Gastroesophageal sphincter (tissue), 4 donors: ENCODE results near the gene NRG2. TPM values are rescaled to one million over a fixed set of nuclear protein-coding genes. Genes with fewer than 3 reads are reported as not detected.

ENCODE experiments used
- ATAC-seq: fragments of 150-250 bp; one replicate; pipeline ENCODE4 v1.9.1; 2016; ENCODE audit warnings: mild to moderate bottlenecking, moderate library complexity
- H3K27ac ChIP-seq, 4 donors: fragments of 200-600 bp; sonication (generic) in 3 of 4; 1 replicate in 3 of 4; 2 replicates in 1 of 4; pipeline ENCODE4 v1.5.1; 2016 to 2019
- H3K27me3 ChIP-seq: fragments of 200-600 bp; sonication (generic); one replicate; pipeline ENCODE4 v1.5.1; 2019
- H3K36me3 ChIP-seq, 2 donors: fragments of 200-600 bp; sonication (generic); one replicate each; pipeline ENCODE4 v1.5.1; 2019; ENCODE audit warnings: control low read depth in 1 of 2
- H3K4me1 ChIP-seq, 3 donors: fragments of 200-600 bp; sonication (generic); 1 replicate in 2 of 3; 2 replicates in 1 of 3; pipeline ENCODE4 v1.5.1; 2016 to 2019; ENCODE audit warnings: control low read depth in 2 of 3
- H3K4me3 ChIP-seq, 2 donors: fragments of 200-600 bp; sonication (generic); one replicate each; pipeline ENCODE4 v1.5.1; 2019; ENCODE audit warnings: mild to moderate bottlenecking in 1 of 2, moderate library complexity in 1 of 2
- H3K9me3 ChIP-seq, 3 donors: fragments of 200-600 bp; sonication (generic); one replicate each; pipeline ENCODE4 v1.5.1; 2017 to 2019; ENCODE audit warnings: control low read depth in 2 of 3
- CTCF ChIP-seq, 4 experiments: fragments of 200-600 bp in 2 of 4; fragments of 450-650 bp in 2 of 4; sonication (generic) in 1 of 4; IDR thresholded peaks; one replicate each; pipeline ENCODE4 v1.5.1; 2017 to 2019; ENCODE audit warnings: antibody characterized with exemption in 4 of 4, mild to moderate bottlenecking in 2 of 4, moderate library complexity in 2 of 4
- EP300 ChIP-seq: sonication (generic); formaldehyde crosslinking; IDR thresholded peaks from one replicate; pipeline ENCODE4 v1.6.1; 2017; ENCODE audit warnings: antibody characterized with exemption, mild to moderate bottlenecking
- POLR2A ChIP-seq, 2 donors: fragments of 450-650 bp; IDR thresholded peaks; one replicate each; pipeline ENCODE4 v1.6.1; 2017; ENCODE audit warnings: antibody characterized with exemption in 2 of 2, mild to moderate bottlenecking in 2 of 2, moderate library complexity in 1 of 2
- POLR2AphosphoS5 ChIP-seq: sonication (generic); formaldehyde crosslinking; IDR thresholded peaks from one replicate; pipeline ENCODE4 v1.6.1; 2017; ENCODE audit warnings: antibody characterized with exemption
- WGBS, 2 donors: methylation state at CpG; one replicate each; pipeline ENCODE4 v1.1.5; 2018; ENCODE audit warnings: low coverage in 1 of 2; 5-methylcytosine and 5-hydroxymethylcytosine counted together
- total RNA-seq, 4 donors: library from RNA; depleted of rRNA; stranded (reverse); fragments of >200 nt; gene quantifications; one replicate each; pipeline ENCODE4 v1.1.0, GENCODE V29; 2016

NRG2 gene
- total RNA-seq, 4 donors from 2014 or later: 3.2 to 7.6 (median 5.1) TPM

- TF ChIP-seq CTCF (IDR thresholded peaks at IDR 0.05) (no peak), POLR2AphosphoS5 (no peak), EP300 (no peak), POLR2A (IDR thresholded peaks at IDR 0.05) (no peak)
- WGBS, 2 donors: no CpG with 5 or more reads among the region's 8 CpGs
These were observed 190.4 kb downstream of the NRG2 start for GRCh38 chr5:139852696-139853095.

GRCh38 chr5:139851558-139851957 lies 191.5 kb downstream of the NRG2 start:
- Histone ChIP-seq H3K4me3 (no peak overlapping the region), H3K9me3 (no peaks in the 10 kb centered on the region), H3K4me1 (peaks cover 0 to 13% (median 0%) of the 10 kb centered on the region in 3 donors), H3K27me3 (no peaks in the 10 kb centered on the region), H3K27ac (no peak overlapping the region), H3K36me3 (peaks cover 0 to 25% of the 10 kb centered on the region in 2 donors)
- no peak for ATAC-seq
- TF ChIP-seq EP300 (no peak), POLR2A (IDR thresholded peaks at IDR 0.05) (no peak)
- no CpG with 5 or more reads among the region's 19 CpGs for WGBS, 2 donors

More at GRCh38 chr5:139852696-139853095, 190.4 kb downstream of the NRG2 start:
- ATAC-seq: no peak
- Histone ChIP-seq H3K4me1 (peaks cover 0 to 3% (median 0%) of the 10 kb centered on the region in 3 donors), H3K36me3 (peaks cover 0 to 25% of the 10 kb centered on the region in 2 donors), H3K27me3 (no peaks in the 10 kb centered on the region), H3K4me3 (no peak overlapping the region), H3K9me3 (no peaks in the 10 kb centered on the region), H3K27ac (no peak overlapping the region)

GRCh38 chr5:139850423-139851016 lies 192.6 kb downstream of the NRG2 start:
- no peak for ATAC-seq
- H3K4me3 ChIP-seq: no peak overlapping the region
- H3K4me1 ChIP-seq: peaks cover 0 to 13% (median 0%) of the 10 kb centered on the region in 3 donors
- no peaks in the 10 kb centered on the region for H3K27me3 ChIP-seq
- peaks cover 0 to 25% of the 10 kb centered on the region in 2 donors for H3K36me3 ChIP-seq
- no peaks in the 10 kb centered on the region for H3K9me3 ChIP-seq
- no peak for TF ChIP-seq POLR2AphosphoS5
- no peak for TF ChIP-seq EP300
- no peak for TF ChIP-seq POLR2A (IDR thresholded peaks at IDR 0.05)
- TF ChIP-seq CTCF (IDR thresholded peaks at IDR 0.05): no peak
- H3K27ac ChIP-seq: no peak overlapping the region
- 85 to 100% methylated on average over 1 to 2 of the region's 3 CpGs for WGBS, 2 donors

GRCh38 chr5:139849942-139850341 lies 193.2 kb downstream of the NRG2 start:
- no peak overlapping the region for H3K4me3 ChIP-seq
- H3K9me3 ChIP-seq: no peaks in the 10 kb centered on the region
- TF ChIP-seq CTCF (IDR thresholded peaks at IDR 0.05) (no peak), EP300 (no peak), POLR2A (IDR thresholded peaks at IDR 0.05) (no peak), POLR2AphosphoS5 (no peak)
- H3K27ac ChIP-seq: peak overlapping the region in 2 of 4 donors; percentile 37 to 80
- WGBS, 2 donors: 29 to 52% methylated on average over 1 to 2 of the region's 2 CpGs
- H3K4me1 ChIP-seq: peaks cover 0 to 13% (median 0%) of the 10 kb centered on the region in 3 donors
- ATAC-seq: no peak
- peaks cover 0 to 25% of the 10 kb centered on the region in 2 donors for H3K36me3 ChIP-seq
- no peaks in the 10 kb centered on the region for H3K27me3 ChIP-seq

GRCh38 chr5:139849501-139849900 lies 193.6 kb downstream of the NRG2 start:
- 72 to 88% methylated on average over 7 of the region's 7 CpGs for WGBS, 2 donors
- Histone ChIP-seq H3K27ac (peak overlapping the region in 2 of 4 donors; percentile 37 to 80), H3K4me1 (peaks cover 0 to 13% (median 0%) of the 10 kb centered on the region in 3 donors), H3K27me3 (no peaks in the 10 kb centered on the region), H3K4me3 (no peak overlapping the region), H3K9me3 (no peaks in the 10 kb centered on the region), H3K36me3 (peaks cover 0 to 25% of the 10 kb centered on the region in 2 donors)
- no peak for ATAC-seq
- TF ChIP-seq CTCF (IDR thresholded peaks at IDR 0.05) (no peak), POLR2A (IDR thresholded peaks at IDR 0.05) (no peak), POLR2AphosphoS5 (no peak), EP300 (no peak)
